ENCODE results near the gene SORBS2. TPM values are rescaled to one million over a fixed set of nuclear protein-coding genes. Genes with fewer than 3 reads are reported as not detected.

Gene SORBS2
- total RNA-seq, 4 donors from 2014 or later: 17.4 to 40.8 (median 21.9) TPM

DNA sequence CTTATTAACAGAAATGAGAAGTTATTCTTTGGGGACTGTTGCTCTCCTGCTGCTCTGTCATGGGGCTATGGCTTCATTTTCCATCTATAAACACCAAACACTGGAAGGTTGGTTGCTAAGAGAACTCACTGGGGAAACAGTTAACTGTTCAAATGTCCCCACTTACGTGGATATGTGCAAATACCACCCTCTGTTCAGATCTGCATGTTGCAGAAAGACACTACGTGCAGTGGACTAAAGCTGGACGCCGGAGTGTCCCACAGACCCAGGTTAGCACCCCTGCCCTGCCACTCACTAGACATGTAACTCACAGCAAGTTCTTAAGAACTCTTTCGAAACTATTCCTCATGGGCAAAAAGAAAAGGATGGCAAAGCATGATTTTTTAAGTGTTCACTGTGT lies 62.1 kb downstream of the SORBS2 start:
- Histone ChIP-seq H3K27me3 (no peaks in the 10 kb centered on the region), H3K27ac (no peak overlapping the region), H3K9me3 (no peaks in the 10 kb centered on the region), H3K4me3 (no peak overlapping the region), H3K4me1 (no peaks in the 10 kb centered on the region), H3K36me3 (no peaks in the 10 kb centered on the region)
- no peak for DNase-seq (ENCODE audit: low spot score in 2 of 2)
- 92% methylated on average over 5 of the region's 5 CpGs for WGBS
- TF ChIP-seq POLR2AphosphoS5 (IDR thresholded peaks at IDR 0.05): no peak
- TF ChIP-seq, protein P1, sequence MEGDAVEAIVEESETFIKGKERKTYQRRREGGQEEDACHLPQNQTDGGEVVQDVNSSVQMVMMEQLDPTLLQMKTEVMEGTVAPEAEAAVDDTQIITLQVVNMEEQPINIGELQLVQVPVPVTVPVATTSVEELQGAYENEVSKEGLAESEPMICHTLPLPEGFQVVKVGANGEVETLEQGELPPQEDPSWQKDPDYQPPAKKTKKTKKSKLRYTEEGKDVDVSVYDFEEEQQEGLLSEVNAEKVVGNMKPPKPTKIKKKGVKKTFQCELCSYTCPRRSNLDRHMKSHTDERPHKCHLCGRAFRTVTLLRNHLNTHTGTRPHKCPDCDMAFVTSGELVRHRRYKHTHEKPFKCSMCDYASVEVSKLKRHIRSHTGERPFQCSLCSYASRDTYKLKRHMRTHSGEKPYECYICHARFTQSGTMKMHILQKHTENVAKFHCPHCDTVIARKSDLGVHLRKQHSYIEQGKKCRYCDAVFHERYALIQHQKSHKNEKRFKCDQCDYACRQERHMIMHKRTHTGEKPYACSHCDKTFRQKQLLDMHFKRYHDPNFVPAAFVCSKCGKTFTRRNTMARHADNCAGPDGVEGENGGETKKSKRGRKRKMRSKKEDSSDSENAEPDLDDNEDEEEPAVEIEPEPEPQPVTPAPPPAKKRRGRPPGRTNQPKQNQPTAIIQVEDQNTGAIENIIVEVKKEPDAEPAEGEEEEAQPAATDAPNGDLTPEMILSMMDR (IDR thresholded peaks at IDR 0.05): no peak
- TF ChIP-seq EP300 (IDR thresholded peaks at IDR 0.05): no peak
- TF ChIP-seq POLR2A (IDR thresholded peaks at IDR 0.05): no peak

DNA sequence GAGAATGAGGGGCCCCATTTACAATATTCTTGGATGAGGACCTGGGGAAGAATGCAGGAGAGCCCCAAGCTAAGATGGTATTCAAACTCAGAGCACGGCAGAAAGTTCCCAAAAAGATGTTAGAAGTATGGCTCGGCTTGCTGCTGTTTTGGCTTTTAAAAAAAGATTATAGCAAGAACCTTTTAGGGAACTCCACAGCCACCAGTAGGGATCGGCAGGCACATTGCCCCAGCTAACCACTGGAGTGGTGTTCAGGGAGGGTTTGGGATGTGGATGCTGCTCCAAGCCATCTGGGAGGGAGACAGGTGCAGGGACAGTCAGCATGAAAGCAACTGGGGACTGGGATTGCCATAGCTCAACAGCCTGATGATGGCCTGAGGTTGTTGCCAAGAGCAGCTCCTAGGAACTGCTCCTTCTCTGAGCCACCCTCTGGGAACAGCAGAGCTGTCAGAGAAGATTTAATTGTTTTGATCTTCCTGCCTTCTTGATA lies 63.0 kb downstream of the SORBS2 start:
- no peak for DNase-seq (ENCODE audit: low spot score in 2 of 2)
- TF ChIP-seq, protein P1 (IDR thresholded peaks at IDR 0.05): no peak
- no peak for TF ChIP-seq POLR2A (IDR thresholded peaks at IDR 0.05)
- no peak for TF ChIP-seq EP300 (IDR thresholded peaks at IDR 0.05)
- TF ChIP-seq POLR2AphosphoS5 (IDR thresholded peaks at IDR 0.05): no peak
- H3K9me3 ChIP-seq: no peaks in the 10 kb centered on the region
- H3K4me1 ChIP-seq: no peaks in the 10 kb centered on the region
- no peak overlapping the region for H3K27ac ChIP-seq
- no peaks in the 10 kb centered on the region for H3K27me3 ChIP-seq
- no peak overlapping the region for H3K4me3 ChIP-seq
- H3K36me3 ChIP-seq: no peaks in the 10 kb centered on the region
- 86% methylated on average over 3 of the region's 3 CpGs for WGBS

DNA sequence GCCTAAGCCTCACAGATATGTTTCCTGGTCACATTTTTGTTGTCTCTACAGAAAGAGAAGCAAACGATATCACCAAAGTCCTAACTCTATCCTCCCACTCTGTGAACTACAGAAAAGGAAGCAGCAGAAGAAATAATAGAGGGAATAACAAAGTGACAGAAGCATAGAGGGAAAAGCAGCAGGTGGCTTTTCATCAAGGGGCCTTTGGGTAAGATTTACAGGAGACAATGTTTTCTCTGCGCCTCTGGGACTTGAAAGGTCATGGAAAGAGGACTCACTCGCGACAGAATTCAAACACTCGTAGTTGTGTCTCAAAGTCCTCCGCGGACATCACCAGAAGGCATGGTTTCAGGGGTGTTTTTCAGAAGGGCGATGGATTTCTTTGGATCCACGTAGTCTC lies 66.1 kb downstream of the SORBS2 start:
- no peak overlapping the region for H3K27ac ChIP-seq

DNA sequence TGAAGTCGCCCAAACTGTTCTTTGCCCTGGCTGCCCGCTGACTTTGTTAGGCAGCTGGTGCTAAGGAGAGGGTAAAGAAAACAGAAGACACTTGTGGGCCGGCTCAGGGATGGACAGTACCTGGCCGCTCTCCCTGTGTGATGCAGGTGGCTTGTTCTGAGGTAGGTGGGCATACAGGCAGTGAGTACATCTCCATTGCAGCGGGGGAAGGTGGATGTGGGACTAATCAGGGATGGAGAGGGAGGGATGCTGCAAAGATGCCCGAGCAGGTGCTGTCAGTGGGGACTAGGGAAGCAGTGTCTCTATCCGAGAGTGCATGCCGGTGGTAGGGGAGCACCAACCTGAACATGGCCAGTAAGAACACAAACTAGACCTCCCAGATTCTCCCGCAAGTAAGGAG lies 67.0 kb downstream of the SORBS2 start:
- Histone ChIP-seq H3K9me3 (no peaks in the 10 kb centered on the region), H3K4me1 (no peaks in the 10 kb centered on the region), H3K27me3 (no peaks in the 10 kb centered on the region), H3K4me3 (no peak overlapping the region), H3K27ac (no peak overlapping the region), H3K36me3 (no peaks in the 10 kb centered on the region)
- DNase-seq (ENCODE audit: low spot score in 2 of 2): no peak
- TF ChIP-seq, protein P1 (IDR thresholded peaks at IDR 0.05): no peak
- TF ChIP-seq POLR2A (IDR thresholded peaks at IDR 0.05) (no peak), POLR2AphosphoS5 (IDR thresholded peaks at IDR 0.05) (no peak), EP300 (IDR thresholded peaks at IDR 0.05) (no peak)
- WGBS: 92% methylated on average over 9 of the region's 9 CpGs

More for the DNA sequence above, 66.1 kb downstream of the SORBS2 start:
- no peaks in the 10 kb centered on the region for H3K9me3 ChIP-seq
- no peak overlapping the region for H3K4me3 ChIP-seq
- 90% methylated on average over 9 of the region's 9 CpGs for WGBS
- no peaks in the 10 kb centered on the region for H3K27me3 ChIP-seq
- H3K36me3 ChIP-seq: no peaks in the 10 kb centered on the region
- H3K4me1 ChIP-seq: no peaks in the 10 kb centered on the region
- TF ChIP-seq, protein P1 (IDR thresholded peaks at IDR 0.05): no peak
- no peak for DNase-seq (ENCODE audit: low spot score in 2 of 2)

DNA sequence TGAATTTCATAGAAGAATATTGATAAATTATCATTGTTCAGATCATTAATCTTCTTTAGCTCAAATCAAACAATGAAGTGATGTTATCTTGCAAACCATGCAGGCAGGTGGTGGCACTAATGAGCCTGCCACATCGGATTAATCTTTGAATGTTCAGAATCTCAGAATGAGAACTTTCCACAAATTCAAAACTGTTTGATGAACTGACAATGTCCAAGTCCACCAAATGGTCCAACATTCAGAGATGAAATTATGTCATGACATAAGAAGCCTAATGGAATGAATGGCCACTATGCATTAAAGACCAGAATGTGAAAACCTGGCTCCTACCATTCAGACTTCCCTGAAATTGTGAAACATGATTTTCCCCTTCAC lies 67.5 kb downstream of the SORBS2 start:
- TF ChIP-seq EP300 (IDR thresholded peaks at IDR 0.05): no peak
- no peak for TF ChIP-seq POLR2AphosphoS5 (IDR thresholded peaks at IDR 0.05)
- TF ChIP-seq POLR2A (IDR thresholded peaks at IDR 0.05): no peak
- TF ChIP-seq, protein P1 (IDR thresholded peaks at IDR 0.05): no peak
- DNase-seq (ENCODE audit: low spot score in 2 of 2): no peak
- Histone ChIP-seq H3K36me3 (no peaks in the 10 kb centered on the region), H3K27me3 (no peaks in the 10 kb centered on the region), H3K4me1 (no peaks in the 10 kb centered on the region), H3K9me3 (no peaks in the 10 kb centered on the region), H3K4me3 (no peak overlapping the region), H3K27ac (no peak overlapping the region)
- WGBS: 71% methylated on average over 1 of the region's 1 CpG

All from suprapubic skin (tissue), 4 donors.